CD14-positive monocyte (primary cell): Measurements from ENCODE around the gene UQCRH. TPM values are rescaled to one million over a fixed set of nuclear protein-coding genes. Genes with fewer than 3 reads are reported as not detected.
"Not testable (repeated sequence)": the region's sequence is repeated elsewhere in the genome, so short reads cannot be mapped to it uniquely, and the experiment has no call there.

ENCODE experiments used
- DNase-seq, 3 donors: peaks; one replicate each; pipeline ENCODE4 v3.0.0-alpha.2; 2011 to 2022
- H2AFZ ChIP-seq: 2 replicates; pipeline ENCODE4 v1.6.0; 2012; ENCODE audit warnings: mild to moderate bottlenecking, low read depth, low read length, inconsistent platforms; ENCODE audit not compliant: insufficient read depth, poor library complexity, severe bottlenecking
- H3K27ac ChIP-seq, 2 donors: 1 replicate in 1 of 2; 2 replicates in 1 of 2; pipeline ENCODE4 v1.5.1; 2012 to 2013; ENCODE audit warnings: low read length in 2 of 2, control low read depth in 1 of 2, inconsistent platforms in 1 of 2, low read depth in 1 of 2, mild to moderate bottlenecking in 1 of 2
- H3K27me3 ChIP-seq, 2 donors: one replicate each; pipeline versions ENCODE4 v1.6.0 to v1.6.1; 2011 to 2013; ENCODE audit warnings: low read length in 2 of 2; ENCODE audit not compliant: control insufficient read depth in 2 of 2, insufficient read depth in 2 of 2
- H3K36me3 ChIP-seq, 2 donors: replicated peaks in 1 of 2; 1 replicate in 1 of 2; 2 replicates in 1 of 2; pipeline versions ENCODE4 v1.5.1 to v1.6.1; 2012 to 2013; ENCODE audit warnings: low read length in 2 of 2, control low read depth in 1 of 2, inconsistent platforms in 1 of 2, mild to moderate bottlenecking in 1 of 2; ENCODE audit not compliant: insufficient read depth in 2 of 2, control insufficient read depth in 1 of 2
- H3K4me1 ChIP-seq, 2 donors: 1 replicate in 1 of 2; 2 replicates in 1 of 2; pipeline versions ENCODE4 v1.5.1 to v1.6.1; 2012 to 2013; ENCODE audit warnings: low read length in 2 of 2, control low read depth in 1 of 2, inconsistent platforms in 1 of 2, mild to moderate bottlenecking in 1 of 2, moderate library complexity in 1 of 2; ENCODE audit not compliant: insufficient read depth in 2 of 2, control insufficient read depth in 1 of 2
- H3K4me2 ChIP-seq: replicated peaks from 2 replicates; pipeline ENCODE3; 2012; ENCODE audit warnings: low read length, moderate library complexity, mild to moderate bottlenecking; ENCODE audit not compliant: poor library complexity, severe bottlenecking; ENCODE audit errors: extremely low read depth
- H3K4me3 ChIP-seq, 3 experiments: fragments of 200-600 bp in 1 of 3; sonication (generic) in 1 of 3; replicated peaks in 1 of 3; 1 replicate in 2 of 3; 2 replicates in 1 of 3; pipeline ENCODE4 v1.5.1; 2011 to 2013; ENCODE audit warnings: low read length in 3 of 3, mild to moderate bottlenecking in 3 of 3, control low read depth in 2 of 3, low read depth in 2 of 3, inconsistent platforms in 1 of 3, moderate library complexity in 1 of 3
- H3K79me2 ChIP-seq: 2 replicates; pipeline ENCODE4 v1.6.0; 2012; ENCODE audit warnings: mild to moderate bottlenecking, control low read depth, inconsistent platforms, low read length, moderate library complexity; ENCODE audit not compliant: insufficient read depth
- H3K9ac ChIP-seq: 2 replicates; pipeline ENCODE4 v1.6.0; 2017; ENCODE audit warnings: low read length, mild to moderate bottlenecking; ENCODE audit not compliant: insufficient read depth, poor library complexity, severe bottlenecking
- H3K9me3 ChIP-seq, 2 donors: replicated peaks in 1 of 2; 1 replicate in 1 of 2; 2 replicates in 1 of 2; pipeline versions ENCODE4 v1.5.1 to v1.6.1; 2012 to 2013; ENCODE audit warnings: low read length in 2 of 2, control low read depth in 1 of 2; ENCODE audit not compliant: control insufficient read depth in 1 of 2, insufficient read depth in 1 of 2
- H4K20me1 ChIP-seq: 2 replicates; pipeline ENCODE4 v1.6.0; 2012; ENCODE audit warnings: mild to moderate bottlenecking, low read length, control low read depth, moderate library complexity; ENCODE audit not compliant: insufficient read depth
- H3K27ac Mint-ChIP-seq, 7 donors: one replicate each; pipeline ENCODE4 v1.8.0; 2020; ENCODE audit warnings: mild to moderate bottlenecking in 7 of 7, mixed read lengths in 7 of 7, moderate library complexity in 6 of 7, inconsistent platforms in 2 of 7
- H3K27me3 Mint-ChIP-seq, 3 donors: one replicate each; pipeline ENCODE4 v1.8.0; 2021 to 2022; ENCODE audit warnings: low read depth in 3 of 3, mild to moderate bottlenecking in 3 of 3, mixed read lengths in 3 of 3, moderate library complexity in 3 of 3, inconsistent platforms in 1 of 3
- H3K36me3 Mint-ChIP-seq, 2 donors: one replicate each; pipeline ENCODE4 v1.8.0; 2020; ENCODE audit warnings: mixed read lengths in 2 of 2, inconsistent platforms in 1 of 2, mild to moderate bottlenecking in 1 of 2
- H3K4me1 Mint-ChIP-seq: one replicate; pipeline ENCODE4 v1.8.0; 2020; ENCODE audit warnings: mild to moderate bottlenecking, mixed read lengths
- H3K4me3 Mint-ChIP-seq, 2 donors: one replicate each; pipeline ENCODE4 v1.8.0; 2020; ENCODE audit warnings: mild to moderate bottlenecking in 2 of 2, mixed read lengths in 2 of 2, moderate library complexity in 1 of 2
- H3K9me3 Mint-ChIP-seq, 7 donors: one replicate each; pipeline ENCODE4 v1.8.0; 2020 to 2022; ENCODE audit warnings: mixed read lengths in 7 of 7, mild to moderate bottlenecking in 6 of 7, moderate library complexity in 6 of 7, inconsistent platforms in 2 of 7
- WGBS: methylation state at CpG from one replicate; pipeline ENCODE4 v1.1.5; 2013; ENCODE audit warnings: missing lambda C conversion rate; ENCODE audit not compliant: insufficient coverage; 5-methylcytosine and 5-hydroxymethylcytosine counted together
- intact Hi-C, 2 donors: fragments of 100-400 bp; cut with micrococcal nuclease; formaldehyde crosslinking; loops; one replicate each; pipeline versions ENCODE4 v1.15.0 to v1.15.1; 2023
- polyA plus RNA-seq, 3 donors: library from polyadenylated mRNA; depleted of rRNA in 1 of 3; unstranded in 2 of 3; stranded (reverse) in 1 of 3; fragments of 300-500 nt in 2 of 3; fragments of >200 nt in 1 of 3; fragmentation: Illumina TruSeq in 2 of 3; gene quantifications; 1 replicate in 2 of 3; 2 replicates in 1 of 3; pipeline ENCODE4 v1.2.3, GENCODE V29; 2012 to 2021
- TF ChIP-seq, protein P1 (sequence below): fragments of 200-600 bp; IDR thresholded peaks from one replicate; pipeline ENCODE4 v1.8.0; 2022; ENCODE audit warnings: antibody characterized with exemption, mild to moderate bottlenecking

Gene UQCRH
- polyA plus RNA-seq, 3 donors: 261 to 341 (median 266) TPM

DNA sequence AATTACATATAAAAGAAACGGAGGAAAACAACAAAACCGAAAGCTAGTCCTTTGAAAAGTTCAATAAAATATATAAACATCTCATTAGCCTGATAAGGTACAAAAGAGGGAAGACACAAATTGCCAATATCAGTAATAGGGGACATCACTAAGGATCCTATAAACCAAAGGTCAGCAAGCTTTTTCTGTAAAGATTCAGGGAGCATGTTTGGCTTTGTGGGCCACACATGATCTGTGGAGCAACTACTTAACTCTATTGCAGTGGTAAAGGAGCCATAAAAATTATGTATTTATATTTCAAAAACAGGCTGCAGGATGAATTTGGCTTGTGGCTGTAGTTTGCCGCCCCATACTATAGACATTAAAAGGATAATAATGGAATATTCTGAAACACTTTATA is 31.6 kb downstream of the UQCRH start:
- no peaks in the 10 kb centered on the region for H3K79me2 ChIP-seq
- no peak overlapping the region for H2AFZ ChIP-seq
- no peaks in the 10 kb centered on the region for H3K27me3 ChIP-seq
- TF ChIP-seq, protein P1, sequence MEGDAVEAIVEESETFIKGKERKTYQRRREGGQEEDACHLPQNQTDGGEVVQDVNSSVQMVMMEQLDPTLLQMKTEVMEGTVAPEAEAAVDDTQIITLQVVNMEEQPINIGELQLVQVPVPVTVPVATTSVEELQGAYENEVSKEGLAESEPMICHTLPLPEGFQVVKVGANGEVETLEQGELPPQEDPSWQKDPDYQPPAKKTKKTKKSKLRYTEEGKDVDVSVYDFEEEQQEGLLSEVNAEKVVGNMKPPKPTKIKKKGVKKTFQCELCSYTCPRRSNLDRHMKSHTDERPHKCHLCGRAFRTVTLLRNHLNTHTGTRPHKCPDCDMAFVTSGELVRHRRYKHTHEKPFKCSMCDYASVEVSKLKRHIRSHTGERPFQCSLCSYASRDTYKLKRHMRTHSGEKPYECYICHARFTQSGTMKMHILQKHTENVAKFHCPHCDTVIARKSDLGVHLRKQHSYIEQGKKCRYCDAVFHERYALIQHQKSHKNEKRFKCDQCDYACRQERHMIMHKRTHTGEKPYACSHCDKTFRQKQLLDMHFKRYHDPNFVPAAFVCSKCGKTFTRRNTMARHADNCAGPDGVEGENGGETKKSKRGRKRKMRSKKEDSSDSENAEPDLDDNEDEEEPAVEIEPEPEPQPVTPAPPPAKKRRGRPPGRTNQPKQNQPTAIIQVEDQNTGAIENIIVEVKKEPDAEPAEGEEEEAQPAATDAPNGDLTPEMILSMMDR: no peak
- DNase-seq: no peak
- H3K36me3 Mint-ChIP-seq: no peaks in the 10 kb centered on the region
- H3K4me1 Mint-ChIP-seq: peaks cover 8% of the 10 kb centered on the region
- no peak overlapping the region for H3K27ac ChIP-seq
- H3K9me3 ChIP-seq: no peaks in the 10 kb centered on the region
- no peak overlapping the region for H3K9ac ChIP-seq
- peaks cover 0 to 3% (median 1%) of the 10 kb centered on the region in 3 donors for H3K27me3 Mint-ChIP-seq
- H3K4me1 ChIP-seq: peaks cover 9 to 16% of the 10 kb centered on the region in 2 donors
- H3K36me3 ChIP-seq: no peaks in the 10 kb centered on the region
- H3K4me3 Mint-ChIP-seq: no peak overlapping the region
- no CpG with 5 or more reads among the region's 3 CpGs for WGBS
- no peak overlapping the region for H3K4me2 ChIP-seq
- intact Hi-C loops: loop anchor here in 1 of 2 donors (10.0 kb wide), 1 partner anchor 190 kb away; no protein-coding TSS in a partner anchor
- no peak overlapping the region for H3K4me3 ChIP-seq
- H4K20me1 ChIP-seq: no peaks in the 10 kb centered on the region
- no peak overlapping the region for H3K27ac Mint-ChIP-seq
- peaks cover 0 to 2% (median 0%) of the 10 kb centered on the region in 7 donors for H3K9me3 Mint-ChIP-seq

DNA sequence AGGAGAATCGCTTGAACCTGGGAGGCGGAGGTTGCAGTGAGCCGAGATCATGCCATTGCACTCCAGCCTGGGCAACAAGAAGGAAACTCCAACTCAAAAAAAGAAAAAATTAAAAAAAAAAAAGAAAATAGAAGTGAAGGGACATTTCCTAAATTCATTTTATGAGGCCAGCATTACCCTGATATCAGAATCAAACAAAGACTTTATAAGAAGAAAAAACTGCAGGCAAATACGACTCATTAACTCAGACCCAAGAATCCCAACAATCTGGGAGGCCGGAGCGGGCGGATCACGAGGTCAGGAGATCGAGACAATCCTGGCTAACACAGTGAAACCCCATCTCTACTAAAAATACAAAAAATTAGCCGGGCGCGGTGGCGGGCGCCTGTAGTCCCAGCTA is 33.9 kb downstream of the UQCRH start:
- intact Hi-C loops: loop anchor here in 1 of 2 donors (10.0 kb wide), 1 partner anchor 187 kb away; no protein-coding TSS in a partner anchor
- peaks cover 24% of the 10 kb centered on the region for H3K4me1 Mint-ChIP-seq

More for the DNA sequence above, 33.9 kb downstream of the UQCRH start:
- H3K27ac Mint-ChIP-seq: peak overlapping the region in 1 of 7 donors; percentile 53
- not testable (repeated sequence) for H3K27me3 ChIP-seq, H3K4me3 Mint-ChIP-seq, H3K36me3 ChIP-seq, H3K9me3 Mint-ChIP-seq, H3K36me3 Mint-ChIP-seq, H4K20me1 ChIP-seq, H3K27me3 Mint-ChIP-seq, DNase-seq, H3K9ac ChIP-seq, H3K27ac ChIP-seq, H2AFZ ChIP-seq, H3K4me2 ChIP-seq, H3K9me3 ChIP-seq, H3K4me3 ChIP-seq
- no CpG with 5 or more reads among the region's 14 CpGs for WGBS
- H3K79me2 ChIP-seq: peaks cover 13% of the 10 kb centered on the region
- H3K4me1 ChIP-seq: peaks cover 22 to 32% of the 10 kb centered on the region in 2 donors
